Right forelimb (tissue), 1 donor: ENCODE results near the gene TMEM150B.

Experiments used
- DNase-seq: peaks from one replicate; pipeline ENCODE4 v3.0.0-alpha.2; 2018

Gene TMEM150B

GRCh38 chr19:55353803-55354697, 28.9 kb upstream of the TMEM150B start:
- no peak for DNase-seq

- no peak for DNase-seq
Measured at GRCh38 chr19:55353356-55353802, 28.2 kb upstream of the TMEM150B start.

GRCh38 chr19:55352549-55353145, 27.5 kb upstream of the TMEM150B start:
- no peak for DNase-seq

GRCh38 chr19:55352040-55352439, 26.9 kb upstream of the TMEM150B start:
- no peak for DNase-seq

GRCh38 chr19:55350620-55351315, 25.6 kb upstream of the TMEM150B start:
- peak; percentile 31 for DNase-seq

- DNase-seq: peak; percentile 41
Measured at GRCh38 chr19:55348317-55349034, 23.3 kb upstream of the TMEM150B start.

GRCh38 chr19:55347442-55348009, 22.4 kb upstream of the TMEM150B start:
- DNase-seq: no peak

- DNase-seq: peak; percentile 45
Measured at GRCh38 chr19:55346725-55347441, 21.7 kb upstream of the TMEM150B start.

- DNase-seq: peak; percentile 74
Measured at GRCh38 chr19:55345818-55346724, 20.9 kb upstream of the TMEM150B start.

- DNase-seq: no peak
Measured at GRCh38 chr19:55345101-55345817, 20.1 kb upstream of the TMEM150B start.

- DNase-seq: peak; percentile 70
Measured at GRCh38 chr19:55344444-55344843, 19.3 kb upstream of the TMEM150B start.

GRCh38 chr19:55341595-55342531, 16.7 kb upstream of the TMEM150B start:
- DNase-seq: peak; percentile 40

GRCh38 chr19:55341171-55341588, 16.0 kb upstream of the TMEM150B start:
- DNase-seq: peak; percentile 78

- peak; percentile 50 for DNase-seq
Measured at GRCh38 chr19:55340784-55341147, 15.6 kb upstream of the TMEM150B start.

GRCh38 chr19:55339889-55340783, 15.0 kb upstream of the TMEM150B start:
- peak; percentile 48 for DNase-seq

GRCh38 chr19:55339105-55339888, 14.2 kb upstream of the TMEM150B start, which contains the start of gene KMT5C:
KMT5C (plus strand) TSS chr19:55339876; CDS start chr19:55341937, 2,061 bp downstream.
- DNase-seq: peak; percentile 100

- DNase-seq: no peak
Measured at GRCh38 chr19:55336101-55336500, 11.0 kb upstream of the TMEM150B start.
